IPS DF 6.9 (cell line): ENCODE measurements around the gene FAM53C.

Experiments used
- DNase-seq: peaks from one replicate; pipeline ENCODE4 v3.0.0-alpha.2; 2013; ENCODE audit warnings: low read depth, low spot score
- H3K27ac ChIP-seq: one replicate; pipeline ENCODE4 v1.5.1; 2013; ENCODE audit warnings: low read length, control low read depth
- H3K27me3 ChIP-seq: 2 replicates; pipeline ENCODE4 v1.6.1; 2013; ENCODE audit warnings: mild to moderate bottlenecking, low read length; ENCODE audit not compliant: control insufficient read depth, insufficient read depth
- H3K36me3 ChIP-seq: 2 replicates; pipeline ENCODE4 v1.6.1; 2013; ENCODE audit warnings: low read length; ENCODE audit not compliant: control insufficient read depth, insufficient read depth
- H3K4me1 ChIP-seq: 2 replicates; pipeline ENCODE4 v1.6.1; 2013; ENCODE audit warnings: low read length; ENCODE audit not compliant: control insufficient read depth, insufficient read depth
- H3K4me3 ChIP-seq: 2 replicates; pipeline ENCODE4 v1.5.1; 2013; ENCODE audit warnings: mild to moderate bottlenecking, low read length
- H3K9me3 ChIP-seq: 2 replicates; pipeline ENCODE4 v1.6.1; 2013; ENCODE audit warnings: low read length, inconsistent platforms; ENCODE audit not compliant: control insufficient read depth, insufficient read depth
- WGBS: extraction: QIAGEN DNeasy Blood & Tissue Kit; methylation state at CpG from one replicate; pipeline ENCODE4 v1.1.7; 2013; ENCODE audit warnings: mixed read lengths, missing lambda C conversion rate; ENCODE audit not compliant: insufficient read length, insufficient coverage; 5-methylcytosine and 5-hydroxymethylcytosine counted together

Gene FAM53C

DNA sequence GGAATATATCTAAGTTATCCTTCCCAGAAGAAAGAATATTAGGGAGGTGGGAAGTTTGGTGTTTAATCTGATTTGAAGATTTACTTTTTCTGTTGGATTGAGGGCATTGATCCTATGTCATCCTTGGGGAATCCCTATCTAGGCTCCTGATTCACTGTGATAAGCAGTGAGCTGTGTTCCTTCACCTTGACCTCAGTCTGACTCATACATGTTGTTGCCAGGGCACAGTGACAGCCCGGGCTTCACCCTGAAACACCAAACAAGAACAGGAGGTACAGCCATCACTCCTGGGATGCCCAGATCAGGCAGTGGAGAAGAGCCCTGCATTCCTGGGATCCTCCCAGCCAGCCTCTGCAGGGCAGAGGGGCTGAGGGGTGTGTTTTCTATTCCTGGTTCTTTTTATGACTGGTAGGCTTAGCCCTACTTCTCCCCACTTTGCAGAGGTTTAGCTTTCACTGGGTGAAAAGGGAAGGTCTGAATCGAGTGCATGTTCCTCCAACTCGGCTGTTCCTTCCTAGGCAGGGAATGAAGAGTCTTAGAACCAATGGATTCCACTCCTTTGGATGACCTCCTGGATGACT lies 3.1 kb upstream of the FAM53C start:
- Histone ChIP-seq H3K4me3 (no peak overlapping the region), H3K27ac (no peak overlapping the region), H3K36me3 (no peaks in the 10 kb centered on the region), H3K9me3 (no peaks in the 10 kb centered on the region), H3K4me1 (0 out of 2 replicates have a peak, but pooled peaks cover 2% of the 10 kb centered on the region), H3K27me3 (no peaks in the 10 kb centered on the region)
- WGBS = no CpG with 5 or more reads among the region's 3 CpGs
- DNase-seq = no peak

DNA sequence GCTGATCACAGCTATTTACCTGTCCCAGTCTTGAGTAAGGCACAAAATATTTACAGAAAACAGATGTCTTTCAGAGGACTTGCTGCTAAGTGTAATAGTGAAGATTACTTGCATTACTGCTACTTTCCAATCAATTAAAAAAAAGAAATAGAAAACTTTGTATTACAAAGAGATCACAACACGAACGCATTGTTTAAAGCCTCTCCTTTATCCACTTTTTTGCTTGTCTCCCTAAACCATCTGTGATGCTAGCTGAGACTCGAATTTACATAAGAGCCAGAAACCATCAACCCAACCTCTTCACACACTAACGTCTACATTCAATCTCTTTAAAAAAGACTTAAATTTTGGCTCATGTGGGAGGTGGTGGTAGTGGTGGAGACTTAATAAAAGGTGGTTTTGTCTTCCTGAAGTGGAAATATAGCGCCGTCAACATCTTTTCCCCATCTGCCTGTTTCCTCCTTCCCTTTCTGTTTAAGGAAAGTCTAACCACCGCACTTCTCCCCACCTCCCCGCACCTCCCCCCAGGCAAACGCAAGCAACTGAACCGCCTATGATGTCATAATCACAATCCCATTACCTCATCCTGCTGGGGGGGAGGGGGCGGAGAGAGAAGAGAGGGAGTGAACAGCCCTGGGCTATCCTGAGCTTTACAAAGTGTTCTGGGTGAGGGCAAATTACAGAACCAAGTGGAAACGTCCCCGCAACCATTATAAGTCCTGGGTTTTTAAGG lies 948 bp upstream of the FAM53C start:
- no peaks in the 10 kb centered on the region for H3K27me3 ChIP-seq
- no peaks in the 10 kb centered on the region for H3K9me3 ChIP-seq
- 100% methylated on average over 1 of the region's 13 CpGs for WGBS
- DNase-seq = no peak
- H3K4me1 ChIP-seq = 0 out of 2 replicates have a peak, but pooled peaks cover 2% of the 10 kb centered on the region
- no peaks in the 10 kb centered on the region; the same call in 1 of the 2 replicates for H3K36me3 ChIP-seq
- H3K4me3 ChIP-seq = peak overlapping the region; percentile 70; the same call in 1 of the 2 replicates
- no peak overlapping the region for H3K27ac ChIP-seq

DNA sequence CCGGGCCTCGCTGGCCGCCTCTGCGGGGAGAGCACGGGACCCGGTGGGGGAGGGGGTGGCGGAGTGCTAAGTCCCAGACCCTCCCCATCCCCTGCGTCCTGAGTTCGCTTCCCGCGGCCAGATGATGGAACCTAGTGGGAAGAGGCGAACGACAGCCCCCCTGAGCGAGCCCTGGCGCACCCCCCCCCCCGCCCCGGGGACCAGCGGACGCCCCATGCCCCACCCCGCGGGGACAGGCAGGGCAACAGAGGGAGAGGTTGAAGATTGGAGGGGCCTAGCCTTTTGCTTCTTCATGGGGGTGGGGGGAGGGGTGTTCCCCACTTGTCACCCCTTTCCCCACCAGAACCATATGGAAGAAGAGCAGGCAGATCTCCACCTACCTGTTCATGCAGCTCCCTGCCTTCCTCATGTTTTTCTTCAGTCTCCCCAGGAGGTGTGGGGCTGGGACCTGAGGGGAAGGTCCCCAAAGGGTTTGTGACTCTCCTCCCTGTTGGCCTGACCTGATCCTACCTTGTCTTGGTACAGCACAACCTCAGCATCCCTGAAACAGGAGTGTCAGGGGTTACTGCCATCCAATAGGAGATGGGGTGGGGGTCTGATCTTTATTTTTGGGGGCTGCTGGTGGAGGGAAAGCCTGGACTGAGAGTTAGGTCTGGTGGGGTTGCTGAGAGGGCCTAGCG lies 485 bp downstream of the FAM53C start:
- Histone ChIP-seq H3K9me3 (no peaks in the 10 kb centered on the region), H3K27ac (no peak overlapping the region), H3K27me3 (no peaks in the 10 kb centered on the region), H3K4me3 (peak overlapping the region; percentile 70; the same call in 1 of the 2 replicates), H3K4me1 (0 out of 2 replicates have a peak, but pooled peaks cover 2% of the 10 kb centered on the region), H3K36me3 (no peaks in the 10 kb centered on the region; the same call in 1 of the 2 replicates)
- no CpG with 5 or more reads among the region's 22 CpGs for WGBS
- DNase-seq = no peak

- Histone ChIP-seq H3K9me3 (no peaks in the 10 kb centered on the region), H3K36me3 (no peaks in the 10 kb centered on the region; the same call in 1 of the 2 replicates), H3K27me3 (no peaks in the 10 kb centered on the region), H3K4me1 (0 out of 2 replicates have a peak, but pooled peaks cover 2% of the 10 kb centered on the region), H3K27ac (no peak overlapping the region), H3K4me3 (peak overlapping the region; percentile 70; the same call in 1 of the 2 replicates)
- WGBS = no CpG with 5 or more reads among the region's 7 CpGs
- DNase-seq = no peak
These were observed 1.0 kb downstream of the FAM53C start for GRCh38 chr5:138339091-138339456.

DNA sequence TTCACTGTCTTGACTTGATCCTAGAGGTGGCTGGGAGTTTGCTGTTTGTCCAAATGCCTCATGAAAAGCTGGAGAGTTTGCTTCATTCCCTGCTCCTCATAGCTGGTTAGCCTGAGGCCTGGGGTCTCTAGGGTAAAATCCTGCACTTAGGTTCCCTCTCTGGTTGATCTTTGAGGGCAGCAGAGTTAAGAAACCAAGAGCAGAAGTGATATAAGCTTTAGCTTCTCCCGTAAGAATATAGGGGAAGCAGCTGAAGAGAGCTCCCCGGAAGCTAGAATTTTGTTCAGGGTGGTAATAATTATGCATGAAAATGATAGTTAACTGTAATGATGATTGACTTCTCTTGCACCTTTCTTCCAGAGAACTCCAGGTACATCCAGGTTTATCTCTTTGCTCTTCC lies 1.4 kb downstream of the FAM53C start:
- no peak for DNase-seq
- peak overlapping the region; percentile 70; the same call in 1 of the 2 replicates for H3K4me3 ChIP-seq
- no CpG with 5 or more reads among the region's 2 CpGs for WGBS
- H3K36me3 ChIP-seq = no peaks in the 10 kb centered on the region; the same call in 1 of the 2 replicates
- H3K27ac ChIP-seq = no peak overlapping the region
- H3K4me1 ChIP-seq = 0 out of 2 replicates have a peak, but pooled peaks cover 2% of the 10 kb centered on the region
- no peaks in the 10 kb centered on the region for H3K27me3 ChIP-seq
- H3K9me3 ChIP-seq = no peaks in the 10 kb centered on the region

GRCh38 chr5:138340008-138340407 lies 1.9 kb downstream of the FAM53C start:
- H3K4me3 ChIP-seq = no peak overlapping the region
- 0 out of 2 replicates have a peak, but pooled peaks cover 2% of the 10 kb centered on the region for H3K4me1 ChIP-seq
- DNase-seq = no peak
- peaks cover 3% of the 10 kb centered on the region for H3K36me3 ChIP-seq
- no CpG with 5 or more reads among the region's 3 CpGs for WGBS
- H3K27ac ChIP-seq = no peak overlapping the region
- no peaks in the 10 kb centered on the region for H3K9me3 ChIP-seq
- H3K27me3 ChIP-seq = no peaks in the 10 kb centered on the region

- Histone ChIP-seq H3K27ac (no peak overlapping the region), H3K27me3 (no peaks in the 10 kb centered on the region), H3K4me3 (no peak overlapping the region), H3K36me3 (peaks cover 31% of the 10 kb centered on the region), H3K4me1 (no peaks in the 10 kb centered on the region), H3K9me3 (no peaks in the 10 kb centered on the region)
- WGBS = no CpG with 5 or more reads among the region's 32 CpGs
- DNase-seq = no peak
These were observed 7.0 kb downstream of the FAM53C start for GRCh38 chr5:138344887-138345622.

DNA sequence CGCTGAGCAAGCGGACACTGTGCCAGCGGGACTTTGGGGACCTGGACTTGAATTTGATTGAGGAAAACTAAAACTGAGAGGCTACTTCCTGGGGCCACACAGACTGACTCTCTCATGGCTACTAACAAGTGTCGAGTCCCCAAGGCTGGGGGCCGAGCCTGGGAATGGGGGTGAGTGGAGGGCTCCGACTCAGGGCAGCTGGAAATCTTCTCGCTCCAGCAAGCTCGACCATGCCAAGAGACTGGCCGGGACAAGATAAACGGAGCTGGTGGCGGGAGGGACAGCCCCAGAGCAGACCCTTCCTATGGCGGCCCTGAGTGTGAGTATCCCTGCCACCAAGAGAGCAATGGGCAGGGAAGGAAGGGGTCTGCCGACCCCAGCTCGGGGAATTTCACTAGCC lies 8.8 kb downstream of the FAM53C start:
- Histone ChIP-seq H3K4me1 (no peaks in the 10 kb centered on the region), H3K27ac (no peak overlapping the region), H3K36me3 (peaks cover 31% of the 10 kb centered on the region), H3K4me3 (no peak overlapping the region), H3K27me3 (no peaks in the 10 kb centered on the region), H3K9me3 (no peaks in the 10 kb centered on the region)
- no peak for DNase-seq
- WGBS = no CpG with 5 or more reads among the region's 14 CpGs

DNA sequence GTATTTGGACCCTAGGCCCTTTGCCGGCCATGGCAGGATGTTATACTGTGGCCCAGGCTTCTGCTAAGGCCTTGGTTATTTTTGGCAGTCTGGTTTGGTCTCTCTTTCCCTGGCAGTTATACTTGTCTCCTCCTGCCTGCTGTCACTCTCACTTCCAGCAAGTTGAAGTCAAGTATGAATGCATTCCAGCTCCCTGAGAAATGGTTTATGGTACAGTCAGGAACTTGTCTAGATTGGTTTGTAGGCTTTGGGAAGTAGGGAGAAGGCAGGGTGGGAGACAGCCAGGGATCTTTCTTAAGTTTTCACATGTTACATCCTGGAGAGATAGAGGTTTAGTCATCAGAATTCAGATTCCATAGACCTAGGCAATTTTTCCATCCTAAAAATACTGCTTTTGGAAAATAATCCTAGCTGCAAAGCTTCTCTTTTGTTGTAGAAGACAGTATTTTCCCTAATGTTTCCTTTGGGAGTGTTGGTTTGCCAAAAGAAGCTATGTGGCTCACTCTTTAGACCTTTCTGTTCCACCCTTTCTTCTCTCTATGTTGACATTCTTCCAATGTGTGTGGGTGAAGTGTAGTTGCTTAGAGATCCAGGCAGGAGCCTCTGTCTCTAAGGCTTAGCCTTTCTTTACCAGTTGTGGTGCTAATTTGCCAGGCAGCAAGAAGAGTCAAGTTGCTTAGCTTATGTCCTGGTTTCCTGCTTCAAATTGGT lies 11.9 kb downstream of the FAM53C start:
- peaks cover 28% of the 10 kb centered on the region for H3K36me3 ChIP-seq
- H3K4me1 ChIP-seq = peaks cover 4% of the 10 kb centered on the region; the same call in 1 of the 2 replicates
- H3K4me3 ChIP-seq = no peak overlapping the region
- no peak for DNase-seq
- WGBS = no CpG with 5 or more reads among the region's 1 CpG
- H3K9me3 ChIP-seq = no peaks in the 10 kb centered on the region
- H3K27me3 ChIP-seq = no peaks in the 10 kb centered on the region
- H3K27ac ChIP-seq = no peak overlapping the region

- Histone ChIP-seq H3K4me3 (no peak overlapping the region), H3K27ac (no peak overlapping the region), H3K9me3 (no peaks in the 10 kb centered on the region), H3K36me3 (peaks cover 22% of the 10 kb centered on the region), H3K27me3 (no peaks in the 10 kb centered on the region), H3K4me1 (peaks cover 4% of the 10 kb centered on the region; the same call in 1 of the 2 replicates)
- DNase-seq = no peak
These were observed 12.5 kb downstream of the FAM53C start for GRCh38 chr5:138350563-138350890.
